ENCODE results near the gene FAM107B.

DNA sequence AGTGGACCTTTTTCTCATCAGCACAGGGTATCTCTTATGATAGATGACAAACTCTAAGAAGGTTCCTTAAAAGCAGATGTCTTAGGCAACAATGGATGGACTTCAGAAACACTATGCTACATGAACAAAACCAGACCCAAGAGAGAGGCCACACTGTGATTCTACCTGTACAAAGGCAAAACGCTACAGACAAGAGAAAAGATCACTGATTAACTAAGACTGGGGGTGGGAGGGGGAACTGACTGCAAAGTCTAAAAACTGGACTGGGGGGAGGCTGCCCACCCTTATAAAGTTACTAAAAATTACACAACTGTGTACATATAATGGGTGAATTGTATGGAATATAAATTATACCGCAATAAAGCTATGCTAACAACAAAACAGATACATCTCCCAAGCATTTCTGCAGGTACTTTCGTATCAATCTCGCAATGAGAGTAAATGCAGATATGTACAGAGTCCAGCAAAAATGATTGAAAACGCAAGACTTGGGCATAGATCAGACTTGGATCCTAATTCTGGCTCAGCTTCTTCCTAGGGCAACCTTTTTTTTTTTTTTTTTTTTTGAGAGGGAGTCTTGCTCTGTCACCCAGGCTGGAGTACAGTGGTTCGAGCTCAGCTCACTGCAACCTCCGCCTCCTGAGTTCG is 179.7 kb downstream of the FAM107B start:
- TF ChIP-seq, protein P1, sequence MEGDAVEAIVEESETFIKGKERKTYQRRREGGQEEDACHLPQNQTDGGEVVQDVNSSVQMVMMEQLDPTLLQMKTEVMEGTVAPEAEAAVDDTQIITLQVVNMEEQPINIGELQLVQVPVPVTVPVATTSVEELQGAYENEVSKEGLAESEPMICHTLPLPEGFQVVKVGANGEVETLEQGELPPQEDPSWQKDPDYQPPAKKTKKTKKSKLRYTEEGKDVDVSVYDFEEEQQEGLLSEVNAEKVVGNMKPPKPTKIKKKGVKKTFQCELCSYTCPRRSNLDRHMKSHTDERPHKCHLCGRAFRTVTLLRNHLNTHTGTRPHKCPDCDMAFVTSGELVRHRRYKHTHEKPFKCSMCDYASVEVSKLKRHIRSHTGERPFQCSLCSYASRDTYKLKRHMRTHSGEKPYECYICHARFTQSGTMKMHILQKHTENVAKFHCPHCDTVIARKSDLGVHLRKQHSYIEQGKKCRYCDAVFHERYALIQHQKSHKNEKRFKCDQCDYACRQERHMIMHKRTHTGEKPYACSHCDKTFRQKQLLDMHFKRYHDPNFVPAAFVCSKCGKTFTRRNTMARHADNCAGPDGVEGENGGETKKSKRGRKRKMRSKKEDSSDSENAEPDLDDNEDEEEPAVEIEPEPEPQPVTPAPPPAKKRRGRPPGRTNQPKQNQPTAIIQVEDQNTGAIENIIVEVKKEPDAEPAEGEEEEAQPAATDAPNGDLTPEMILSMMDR (conservative IDR thresholded peaks at IDR 0.05; ENCODE audit: low read depth, low read length): no peak
- TF ChIP-seq EZH2 (IDR thresholded peaks at IDR 0.05; ENCODE audit: borderline replicate concordance, low read depth, low read length, poor library complexity, severe bottlenecking): no peak
